Hindlimb muscle (tissue), 1 donor: ENCODE measurements around the gene HMBS. TPM values are rescaled to one million over a fixed set of nuclear protein-coding genes. Genes with fewer than 3 reads are reported as not detected.
"Not testable (repeated sequence)": the region's sequence is repeated elsewhere in the genome, so short reads cannot be mapped to it uniquely, and the experiment has no call there.

Source experiments
- DNase-seq: peaks from one replicate; pipeline ENCODE4 v3.0.0-alpha.2; 2013
- polyA plus RNA-seq: library from polyadenylated mRNA; unstranded; fragments of 120-200 nt; gene quantifications from one replicate; pipeline ENCODE4 v1.2.1, GENCODE V29; 2013; ENCODE audit not compliant: insufficient read length

HMBS gene
- polyA plus RNA-seq, 1 donor = 19.7 TPM

DNA sequence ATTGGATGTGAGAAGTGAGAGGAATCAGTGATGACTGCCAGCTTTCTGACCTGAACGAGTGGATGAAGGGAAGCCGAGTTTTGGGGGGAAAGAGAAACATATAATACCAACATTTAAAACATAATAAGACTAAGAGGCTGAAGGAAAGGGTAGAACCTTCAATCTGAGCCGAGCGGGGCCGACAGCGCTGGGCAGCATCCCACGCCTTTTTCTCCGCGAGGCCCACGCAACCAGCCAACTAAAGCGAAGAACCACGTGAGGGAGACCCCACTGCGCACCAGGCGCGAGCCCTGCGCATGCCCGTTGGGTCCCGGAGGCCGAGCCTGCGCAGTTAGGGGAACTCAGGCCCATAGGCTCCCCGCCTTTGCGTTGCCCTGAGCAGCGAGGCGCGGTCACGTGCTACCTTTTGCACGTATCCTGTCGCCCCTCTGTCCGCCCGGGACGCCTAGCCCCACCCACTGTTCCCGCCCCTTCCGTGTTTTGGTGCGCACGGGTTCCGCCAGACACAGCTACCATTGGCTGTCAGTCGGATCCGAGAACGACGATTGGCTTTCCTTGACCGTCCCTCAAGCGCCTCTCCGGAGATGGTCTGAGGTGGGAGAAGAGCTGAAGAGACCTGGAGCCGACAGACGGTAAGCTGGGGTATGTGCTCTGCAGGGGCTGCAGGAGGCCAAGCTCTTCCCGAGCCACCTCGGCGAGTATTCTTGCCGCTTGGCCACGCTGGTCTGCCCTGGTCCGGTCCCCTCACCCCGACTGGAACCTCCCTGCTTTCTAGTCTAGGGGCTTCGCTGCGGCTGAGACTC lies 36.5 kb downstream of the HMBS start, which contains the start of gene HINFP:
HINFP (plus strand) TSS at position 573 of the 803 bp plus-strand sequence. CDS start 5,365 bp downstream, outside the sequence.
- DNase-seq = peak; percentile 99

DNA sequence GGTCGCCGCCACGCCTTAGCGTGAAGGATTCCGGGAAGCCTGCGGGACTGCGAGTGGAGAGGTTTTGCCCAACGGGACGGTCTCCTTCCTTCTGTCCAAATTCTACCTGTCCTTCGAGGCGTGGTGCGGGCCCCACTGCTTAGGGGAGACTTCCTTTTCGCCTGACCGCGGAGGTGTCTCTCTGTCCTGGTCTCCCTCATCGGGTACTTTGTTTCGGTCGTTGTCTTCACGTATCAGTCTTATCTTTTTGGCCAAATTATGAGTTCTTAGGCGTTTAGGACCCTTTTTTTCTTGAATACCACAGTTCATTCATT lies 37.1 kb downstream of the HMBS start:
- DNase-seq = no peak

DNA sequence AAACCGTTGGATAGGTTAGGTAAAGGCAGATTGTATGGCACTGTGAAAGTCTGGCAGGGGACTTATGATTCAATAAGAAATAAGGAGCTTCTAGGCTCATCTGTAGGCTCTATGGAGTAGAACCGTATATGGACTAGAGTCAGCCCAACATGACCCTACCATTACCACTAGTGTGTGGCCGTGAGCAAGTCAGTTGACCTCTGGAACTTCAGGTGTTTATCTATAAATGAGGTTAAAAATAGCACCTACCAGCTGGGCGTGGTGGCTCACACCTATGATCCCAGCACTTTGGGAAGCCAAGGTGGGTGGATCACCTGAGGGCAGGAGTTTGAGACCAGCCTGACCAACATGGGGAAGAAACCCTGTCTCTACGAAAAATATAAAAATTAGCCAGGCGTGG lies 41.1 kb downstream of the HMBS start:
- DNase-seq = no peak

DNA sequence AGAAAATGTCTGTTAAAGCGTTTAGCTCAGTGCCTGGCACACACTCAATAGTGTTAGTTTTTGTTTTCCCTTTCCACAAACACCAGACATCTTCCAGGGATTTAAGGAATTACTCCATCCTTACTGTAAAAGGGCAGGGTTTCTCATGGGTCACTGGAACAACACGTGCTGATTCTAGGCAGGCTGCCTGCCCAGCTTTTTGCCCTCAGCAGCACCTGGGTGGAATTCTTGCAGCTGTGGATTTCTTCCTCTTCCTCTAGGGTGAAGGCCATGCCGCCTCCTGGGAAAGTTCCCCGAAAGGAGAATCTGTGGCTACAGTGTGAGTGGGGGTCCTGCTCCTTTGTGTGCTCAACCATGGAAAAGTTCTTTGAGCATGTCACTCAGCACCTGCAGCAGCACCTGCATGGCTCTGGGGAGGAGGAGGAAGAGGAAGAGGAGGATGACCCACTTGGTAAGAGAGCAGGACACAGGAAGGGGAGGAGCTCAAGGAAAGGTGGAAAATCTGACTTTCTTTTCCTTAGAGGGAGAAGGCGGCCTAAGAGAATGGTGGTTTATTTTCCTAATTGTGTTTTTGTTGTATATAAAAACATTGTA lies 42.1 kb downstream of the HMBS start:
- DNase-seq = no peak

DNA sequence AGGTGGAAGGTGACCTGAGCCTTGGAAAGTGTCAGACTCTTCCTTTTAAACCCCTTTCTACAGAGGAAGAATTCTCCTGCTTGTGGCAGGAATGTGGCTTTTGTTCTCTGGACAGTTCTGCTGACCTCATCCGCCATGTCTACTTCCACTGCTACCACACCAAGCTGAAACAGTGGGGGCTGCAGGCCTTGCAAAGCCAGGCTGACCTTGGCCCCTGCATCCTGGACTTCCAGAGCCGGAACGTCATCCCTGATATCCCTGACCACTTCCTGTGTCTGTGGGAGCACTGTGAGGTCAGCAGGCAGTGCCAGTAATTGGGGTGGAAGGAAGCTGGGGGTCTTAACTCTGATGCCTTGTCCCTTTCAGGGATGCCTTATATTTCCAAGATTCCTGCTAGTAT lies 46.0 kb downstream of the HMBS start:
- DNase-seq = no peak

DNA sequence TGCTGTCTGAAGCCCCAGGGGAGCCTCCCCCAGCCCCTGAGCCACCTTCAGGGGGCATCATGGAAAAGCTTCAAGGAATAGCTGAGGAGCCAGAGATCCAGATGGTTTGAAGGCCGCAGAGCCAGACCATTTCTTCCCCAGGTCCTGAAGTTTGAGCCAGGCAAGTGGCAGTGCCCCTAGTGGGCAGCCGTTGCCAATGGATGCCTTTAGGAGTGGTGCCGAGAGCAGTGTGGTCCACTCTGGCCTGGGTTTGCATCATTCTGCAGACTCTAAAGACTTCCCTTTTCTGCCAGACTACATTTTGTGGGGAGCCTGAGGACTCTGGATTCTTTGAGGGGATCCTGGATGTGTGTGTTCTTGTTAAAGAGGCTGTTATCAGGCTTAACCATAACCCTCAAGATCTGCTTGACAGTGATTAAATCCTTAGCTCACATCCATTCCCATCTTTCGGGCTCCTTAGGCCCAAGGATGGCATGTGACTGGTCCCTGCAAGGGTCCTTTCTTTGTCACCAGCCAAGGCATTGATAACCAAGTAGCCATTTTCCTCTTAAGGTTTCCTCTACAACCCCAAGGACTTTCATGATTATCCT lies 49.8 kb downstream of the HMBS start:
- DNase-seq = no peak

DNA sequence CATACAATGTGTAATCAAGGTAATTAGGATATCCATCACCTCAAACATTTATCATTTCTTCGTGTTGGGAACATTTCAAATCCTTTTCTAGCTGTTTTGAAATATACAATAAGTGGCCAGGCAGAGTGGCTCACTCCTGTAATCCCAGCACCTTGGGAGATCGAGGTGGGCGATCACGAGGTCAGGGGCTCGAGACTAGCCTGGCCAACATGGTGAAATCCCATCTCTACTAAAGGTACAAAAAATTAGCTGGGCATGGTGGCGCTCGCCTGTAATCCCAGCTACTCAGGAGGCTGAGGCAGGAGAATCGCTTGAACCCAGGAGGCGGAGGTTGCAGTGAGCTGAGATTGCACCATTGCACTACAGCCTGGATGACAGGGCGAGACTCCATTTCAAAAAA lies 54.6 kb downstream of the HMBS start:
- DNase-seq = not testable (repeated sequence)

Other genes with a start within 250 kb of the HMBS start
- not detected for gene CXCR5, start 201.0 kb upstream of the HMBS start, polyA plus RNA-seq
- 110 TPM for gene BCL9L, start 159.0 kb upstream of the HMBS start, polyA plus RNA-seq
- 1.2 TPM for gene UPK2, start 128.6 kb upstream of the HMBS start, polyA plus RNA-seq
- not detected for gene FOXR1, start 113.1 kb upstream of the HMBS start, polyA plus RNA-seq
- gene CENATAC, start 86.7 kb upstream of the HMBS start, polyA plus RNA-seq = 21.5 TPM
- gene RPS25, start 66.5 kb upstream of the HMBS start, polyA plus RNA-seq = 1,495 TPM
- 36.3 TPM for gene TRAPPC4, start 66.1 kb upstream of the HMBS start, polyA plus RNA-seq
- gene SLC37A4, start 54.0 kb upstream of the HMBS start, polyA plus RNA-seq = 10.2 TPM
- gene HYOU1, start 27.7 kb upstream of the HMBS start, polyA plus RNA-seq = 37.2 TPM
- 29.4 TPM for gene VPS11, start 17.1 kb upstream of the HMBS start, polyA plus RNA-seq
- 28.9 TPM for gene DPAGT1, start 17.0 kb downstream of the HMBS start, polyA plus RNA-seq
- gene C2CD2L, start 22.5 kb downstream of the HMBS start, polyA plus RNA-seq = 8.0 TPM
- gene HINFP, start 36.7 kb downstream of the HMBS start, polyA plus RNA-seq = 21.8 TPM
- gene ABCG4, start 64.2 kb downstream of the HMBS start, polyA plus RNA-seq = 0.34 TPM
- gene NLRX1, start 83.8 kb downstream of the HMBS start, polyA plus RNA-seq = 14.6 TPM
- not detected for gene NHERF4, start 100.6 kb downstream of the HMBS start, polyA plus RNA-seq
- gene CBL, start 121.5 kb downstream of the HMBS start, polyA plus RNA-seq = 13.4 TPM
- 220 TPM for gene MCAM, start 232.2 kb downstream of the HMBS start, polyA plus RNA-seq
- gene RNF26, start 249.6 kb downstream of the HMBS start, polyA plus RNA-seq = 16.2 TPM